GM12873 (cell line): ENCODE results near the gene S100A3.

Experiments used
- CTCF ChIP-seq: IDR thresholded peaks from 2 replicates; pipeline ENCODE4 v1.5.1; 2012; ENCODE audit warnings: low read depth, mild to moderate bottlenecking, moderate library complexity, low read length, control low read depth; ENCODE audit not compliant: insufficient read depth; ENCODE audit errors: missing control alignments

The S100A3 gene

DNA sequence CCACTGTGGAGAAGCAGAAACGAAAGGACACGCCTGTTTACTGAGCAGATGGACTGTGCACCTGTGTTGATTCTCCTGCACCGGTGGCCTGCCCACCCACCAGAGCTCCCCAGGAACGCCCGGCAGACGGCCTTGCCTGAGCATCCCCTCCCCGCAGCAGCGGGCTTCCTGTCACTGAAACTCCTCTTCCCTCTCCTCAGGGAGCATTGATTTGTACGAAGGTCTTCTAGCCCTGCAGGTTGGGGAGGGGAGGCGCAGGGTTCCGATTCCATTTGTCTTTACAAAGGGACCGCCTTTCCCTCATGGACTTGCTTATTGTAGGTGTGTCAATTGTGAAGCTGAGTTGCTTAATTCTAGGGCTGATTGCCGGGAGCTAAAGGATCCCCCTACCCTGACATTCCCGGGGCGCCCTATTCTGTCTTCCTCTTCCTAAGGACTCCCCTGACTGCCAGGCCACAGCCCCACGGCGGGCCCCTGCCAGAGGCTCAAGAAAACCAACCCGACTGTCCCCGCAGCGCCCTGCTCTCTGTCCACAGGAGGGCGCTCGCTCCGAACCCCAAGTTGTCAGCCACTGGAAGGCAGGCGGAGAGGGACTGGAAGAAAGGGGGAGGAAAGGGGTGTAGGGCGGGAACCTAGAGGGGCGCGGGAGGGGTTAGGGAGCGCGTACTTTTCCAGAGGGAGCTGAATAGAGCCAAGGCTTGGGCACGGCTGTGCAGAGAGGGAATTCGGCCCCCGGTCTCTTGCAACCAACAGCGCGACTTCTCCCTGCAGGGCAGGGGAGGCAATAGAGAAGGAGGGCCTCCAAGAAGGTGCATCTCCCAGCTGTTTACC lies 16.1 kb downstream of the S100A3 start:
- TF ChIP-seq CTCF = peak; percentile 74

- no peak for TF ChIP-seq CTCF
Measured at GRCh38 chr1:153532181-153532580, 16.9 kb downstream of the S100A3 start.

- no peak for TF ChIP-seq CTCF
Measured at GRCh38 chr1:153531638-153532037, 17.4 kb downstream of the S100A3 start.

GRCh38 chr1:153527683-153528040 lies 21.4 kb downstream of the S100A3 start:
- no peak for TF ChIP-seq CTCF

GRCh38 chr1:153527023-153527682 lies 21.9 kb downstream of the S100A3 start:
- TF ChIP-seq CTCF = no peak

DNA sequence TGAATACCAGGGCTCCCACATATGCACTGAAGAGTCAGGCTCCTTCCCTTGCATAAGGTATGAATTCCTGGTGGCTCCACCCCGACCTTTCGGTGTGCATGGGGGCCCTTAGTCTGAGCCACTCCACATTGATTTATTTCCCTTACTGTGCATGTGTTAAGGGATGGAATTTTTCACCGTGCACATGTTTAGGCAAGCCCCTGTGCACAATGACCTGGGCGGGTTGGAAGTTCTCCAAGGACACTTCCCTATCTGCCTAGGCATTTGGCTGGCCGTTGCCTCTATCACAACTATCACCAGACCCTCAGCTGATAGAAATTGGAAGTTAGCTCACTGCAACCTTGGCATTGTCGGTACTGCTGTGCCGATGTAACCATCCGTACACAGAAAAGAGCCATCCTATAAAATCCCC lies 22.9 kb downstream of the S100A3 start:
- TF ChIP-seq CTCF = no peak

DNA sequence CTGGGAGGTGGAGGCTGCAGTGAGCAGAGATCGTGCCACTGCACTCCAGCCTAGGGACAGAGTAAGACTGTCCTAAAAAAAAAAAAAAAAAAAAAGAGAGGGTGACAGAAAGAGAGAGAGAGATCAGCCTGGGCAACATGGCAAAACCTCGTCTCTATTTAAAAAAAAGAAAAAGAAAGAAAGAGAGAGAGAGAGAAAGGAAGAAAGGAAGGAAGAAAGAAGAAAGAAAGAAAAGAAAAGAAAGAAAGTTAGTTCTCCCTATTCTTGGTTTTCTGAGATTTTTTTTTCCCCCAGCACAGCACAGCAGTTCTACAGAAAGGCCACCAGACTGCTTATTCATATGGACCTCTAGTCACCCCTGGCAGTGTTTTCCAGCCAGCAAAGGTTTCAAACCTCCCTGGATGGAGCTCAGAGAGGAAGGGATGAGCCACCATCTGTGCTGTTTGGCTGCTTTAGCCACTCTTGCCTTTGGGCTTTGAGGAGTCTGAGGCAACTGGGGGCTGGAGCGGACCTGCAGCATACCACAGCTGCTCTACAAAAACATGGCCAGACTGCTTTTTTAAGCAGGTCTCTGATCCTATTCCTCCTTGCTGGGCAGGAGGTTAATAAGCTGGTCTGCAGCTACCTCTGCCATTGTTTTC lies 23.9 kb downstream of the S100A3 start:
- TF ChIP-seq CTCF = no peak
